MM.1S (cell line): ENCODE data around the gene VSTM2L.

Source experiments
- EZH2 ChIP-seq: fragments of 300-600 bp; sonication (generic); optimal IDR thresholded peaks from 2 replicates; pipeline ENCODE3; 2017; ENCODE audit warnings: low read depth, mild to moderate bottlenecking, antibody characterized with exemption, low read length, mixed read lengths
- EZH2phosphoT487 ChIP-seq: fragments of 300-600 bp; sonication (generic); IDR thresholded peaks from 2 replicates; pipeline ENCODE4 v1.6.1; 2018; ENCODE audit warnings: antibody characterized with exemption, low read length
- TF ChIP-seq, protein P1 (sequence below): fragments of 300-600 bp; sonication (generic); IDR thresholded peaks from 2 replicates; pipeline ENCODE4 v1.5.1; 2016; ENCODE audit warnings: antibody characterized with exemption, low read length, mixed read lengths

DNA sequence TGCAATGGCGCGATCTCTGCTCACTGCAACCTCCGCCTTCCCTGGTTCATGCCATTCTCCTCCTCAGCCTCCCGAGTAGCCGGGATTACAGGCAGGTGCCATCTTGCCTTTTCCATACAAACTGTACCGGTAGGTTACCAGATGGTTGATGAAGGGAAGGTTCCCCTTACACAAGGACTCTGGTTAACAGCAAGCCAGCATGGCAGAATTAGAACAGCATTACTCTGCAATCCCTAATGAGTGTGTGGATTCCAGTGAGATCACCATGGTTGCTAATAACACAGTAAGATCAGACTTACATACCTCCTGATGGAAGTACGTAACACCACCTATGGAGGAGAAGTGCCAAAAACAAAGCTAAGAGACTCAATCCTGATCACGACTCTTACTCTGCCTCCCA, 78.6 kb downstream of the VSTM2L start:
- TF ChIP-seq, protein P1, sequence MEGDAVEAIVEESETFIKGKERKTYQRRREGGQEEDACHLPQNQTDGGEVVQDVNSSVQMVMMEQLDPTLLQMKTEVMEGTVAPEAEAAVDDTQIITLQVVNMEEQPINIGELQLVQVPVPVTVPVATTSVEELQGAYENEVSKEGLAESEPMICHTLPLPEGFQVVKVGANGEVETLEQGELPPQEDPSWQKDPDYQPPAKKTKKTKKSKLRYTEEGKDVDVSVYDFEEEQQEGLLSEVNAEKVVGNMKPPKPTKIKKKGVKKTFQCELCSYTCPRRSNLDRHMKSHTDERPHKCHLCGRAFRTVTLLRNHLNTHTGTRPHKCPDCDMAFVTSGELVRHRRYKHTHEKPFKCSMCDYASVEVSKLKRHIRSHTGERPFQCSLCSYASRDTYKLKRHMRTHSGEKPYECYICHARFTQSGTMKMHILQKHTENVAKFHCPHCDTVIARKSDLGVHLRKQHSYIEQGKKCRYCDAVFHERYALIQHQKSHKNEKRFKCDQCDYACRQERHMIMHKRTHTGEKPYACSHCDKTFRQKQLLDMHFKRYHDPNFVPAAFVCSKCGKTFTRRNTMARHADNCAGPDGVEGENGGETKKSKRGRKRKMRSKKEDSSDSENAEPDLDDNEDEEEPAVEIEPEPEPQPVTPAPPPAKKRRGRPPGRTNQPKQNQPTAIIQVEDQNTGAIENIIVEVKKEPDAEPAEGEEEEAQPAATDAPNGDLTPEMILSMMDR: no peak
- TF ChIP-seq EZH2phosphoT487: no peak
- TF ChIP-seq EZH2: no peak
